Erythroblast (primary cell): Measurements from ENCODE around the gene SCN1A.

Source experiments
- DNase-seq, 2 experiments: peaks; one replicate each; lab custom pipeline; 2025; lab: John Stamatoyannopoulos, UW
- GATA1 ChIP-seq: IDR thresholded peaks from 2 replicates; pipeline ENCODE4 v1.6.1; 2011; ENCODE audit warnings: low read depth, mild to moderate bottlenecking, control low read depth, low read length, moderate library complexity
- POLR2A ChIP-seq: IDR thresholded peaks from 2 replicates; pipeline ENCODE4 v1.6.1; 2011; ENCODE audit warnings: mild to moderate bottlenecking, low read length

Gene SCN1A

DNA sequence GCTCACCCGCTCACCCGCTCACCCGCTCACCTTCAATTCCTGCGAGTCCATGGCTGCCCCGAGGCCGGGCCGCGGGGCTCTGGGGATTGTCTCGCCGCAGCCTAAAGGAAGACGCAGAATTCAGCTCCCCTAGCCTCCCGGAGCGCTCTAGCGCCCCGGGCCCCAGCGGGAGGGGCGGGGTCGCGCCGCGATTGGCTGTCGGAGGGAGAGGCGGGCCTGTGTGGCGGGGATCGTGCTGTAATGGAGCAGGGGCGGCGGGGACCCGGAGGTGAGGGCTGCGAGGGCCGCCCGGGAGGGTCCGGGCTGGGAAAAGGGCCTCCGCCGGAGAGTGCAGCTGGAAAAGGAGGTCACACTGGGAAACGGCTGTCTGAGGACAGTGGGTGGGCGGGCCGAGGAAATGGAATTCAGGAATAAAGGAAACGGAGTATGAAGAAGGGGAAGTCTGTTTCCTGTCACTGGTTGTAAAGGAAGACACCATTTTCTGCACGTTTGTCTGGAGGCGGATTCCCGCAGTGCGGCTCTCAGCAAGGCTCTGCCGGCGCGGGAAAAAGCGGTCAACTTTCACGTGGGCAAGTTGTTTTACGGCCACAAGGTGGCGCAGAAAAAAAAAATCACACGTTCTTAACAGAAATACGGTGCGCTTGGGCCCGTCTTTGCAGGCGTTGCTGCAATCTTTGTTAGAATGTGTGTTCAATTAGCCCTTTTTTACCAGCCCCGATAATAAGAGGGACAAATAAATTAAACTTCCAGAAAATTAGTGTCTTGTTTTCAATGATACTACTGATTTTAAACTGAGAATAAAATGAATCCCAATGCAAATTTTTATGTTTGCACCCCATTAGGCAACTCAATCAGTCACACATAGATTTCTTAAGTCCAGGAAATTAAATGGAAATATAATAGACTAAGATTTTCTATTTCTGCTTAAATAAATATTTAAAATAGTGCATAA, 173.9 kb downstream of the SCN1A start, which contains the start of gene TTC21B:
Gene TTC21B, minus strand, starts transcription at position 122 of the 952 bp plus-strand sequence. Its CDS starts 71 bp downstream, at position 51.
- DNase-seq = peak; percentile 93 to 94
- no peak for TF ChIP-seq GATA1
- peak; percentile 71 for TF ChIP-seq POLR2A

GRCh38 chr2:165953306-165953654, 174.5 kb downstream of the SCN1A start:
- DNase-seq = no peak
- TF ChIP-seq POLR2A (no peak), GATA1 (no peak)

DNA sequence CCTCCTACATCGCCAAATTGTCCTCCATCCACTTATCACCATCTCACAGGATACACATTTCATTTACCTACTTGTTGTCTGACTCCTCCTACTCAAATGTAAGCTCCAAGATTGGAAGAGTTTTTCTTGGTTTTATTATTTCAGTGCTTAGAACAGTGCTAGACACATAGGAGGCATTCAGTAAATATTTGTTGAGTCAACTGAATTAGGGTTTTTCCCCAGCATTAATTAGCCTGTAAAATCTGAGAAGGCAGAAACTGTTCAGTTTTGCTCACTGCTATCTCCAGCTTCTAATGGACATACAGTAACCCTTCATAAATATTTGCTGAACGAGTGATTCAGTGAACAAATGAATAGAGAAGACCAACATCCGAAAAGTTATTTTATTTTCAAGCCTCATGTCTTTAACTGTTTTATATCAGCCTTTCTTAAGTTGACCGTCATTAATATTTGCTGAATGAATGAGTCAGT, 175.0 kb downstream of the SCN1A start:
- TF ChIP-seq POLR2A (no peak), GATA1 (no peak)

GRCh38 chr2:165952085-165952484, 175.7 kb downstream of the SCN1A start:
- peak in 1 of 2 experiments; percentile 25 for DNase-seq
- no peak for TF ChIP-seq GATA1
- TF ChIP-seq POLR2A = no peak

More for the DNA sequence above, 175.0 kb downstream of the SCN1A start:
- peak; percentile 48 to 63 for DNase-seq

- DNase-seq = no peak
- TF ChIP-seq GATA1 = no peak
- TF ChIP-seq POLR2A = no peak
These were observed 177.4 kb downstream of the SCN1A start for GRCh38 chr2:165950438-165950837.

DNA sequence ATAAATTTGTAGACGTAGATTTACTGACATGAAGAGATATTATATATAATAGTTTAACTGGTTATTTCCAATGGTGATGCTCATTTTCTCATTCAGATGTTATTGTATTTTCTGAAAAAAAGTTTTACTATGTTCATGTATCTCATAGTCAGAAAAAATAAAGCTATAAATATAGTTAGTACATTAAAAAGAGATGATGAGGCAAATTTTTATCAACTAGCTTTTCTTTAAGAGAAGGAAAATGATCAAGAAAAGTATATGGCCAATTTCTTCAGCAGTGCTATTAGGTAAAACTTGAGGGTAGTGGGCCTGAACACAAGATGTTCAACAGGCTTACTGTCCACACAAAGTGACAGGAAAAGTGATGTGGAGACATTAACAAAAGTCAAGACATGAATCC, 186.0 kb downstream of the SCN1A start:
- no peak for DNase-seq
- TF ChIP-seq POLR2A (no peak), GATA1 (no peak)

DNA sequence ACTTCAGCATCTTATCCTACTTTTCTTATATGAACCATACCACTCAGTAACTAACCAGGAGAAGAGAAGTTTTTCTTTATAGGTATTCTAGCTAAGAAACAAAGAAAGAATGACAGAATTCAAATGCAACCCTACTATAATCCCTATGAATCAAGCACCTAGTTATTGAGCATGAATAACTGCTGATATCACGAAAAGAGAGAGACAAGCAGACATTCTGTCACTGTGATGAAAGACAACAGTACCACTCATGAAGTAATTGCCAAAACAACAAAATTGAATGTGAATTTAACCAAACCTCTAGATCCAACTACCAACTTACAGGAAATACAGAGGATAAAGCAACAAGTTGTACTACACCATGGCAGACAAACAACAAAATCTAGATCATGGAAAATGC, 189.6 kb downstream of the SCN1A start:
- DNase-seq = no peak
- TF ChIP-seq GATA1 (no peak), POLR2A (no peak)
